LoVo (cell line): ENCODE data around the gene TGFB1I1.
"Not testable (repeated sequence)": the region's sequence is repeated elsewhere in the genome, so short reads cannot be mapped to it uniquely, and the experiment has no call there.

ENCODE experiments used
- DNase-seq: peaks from one replicate; pipeline ENCODE4 v3.0.0-alpha.2; 2016; ENCODE audit warnings: low spot score

Gene TGFB1I1

GRCh38 chr16:31471875-31472708 is at the start of gene TGFB1I1:
TSS of gene TGFB1I1 (plus strand) at chr16:31472152. CDS start at chr16:31472189, 37 bp downstream.
- peak; percentile 44 for DNase-seq

- DNase-seq, result no peak
These were observed 48.7 kb upstream of the TGFB1I1 start for GRCh38 chr16:31423241-31423640.

GRCh38 chr16:31423801-31424200 is 48.2 kb upstream of the TGFB1I1 start:
- no peak for DNase-seq

- no peak for DNase-seq
These were observed 44.3 kb upstream of the TGFB1I1 start for GRCh38 chr16:31427441-31428278.

GRCh38 chr16:31428279-31428597 is 43.7 kb upstream of the TGFB1I1 start, which contains the start of gene COX6A2:
TSS of gene COX6A2 (minus strand) at chr16:31428360. CDS start at chr16:31428325, 35 bp downstream.
- no peak for DNase-seq

- no peak for DNase-seq
These were observed 43.2 kb upstream of the TGFB1I1 start for GRCh38 chr16:31428638-31429247.

GRCh38 chr16:31429314-31429713 is 42.6 kb upstream of the TGFB1I1 start:
- no peak for DNase-seq

GRCh38 chr16:31429796-31430195 is 42.2 kb upstream of the TGFB1I1 start:
- no peak for DNase-seq

- DNase-seq, result no peak
These were observed 41.4 kb upstream of the TGFB1I1 start for GRCh38 chr16:31430380-31431052.

GRCh38 chr16:31435341-31436220 is 36.4 kb upstream of the TGFB1I1 start:
- peak; percentile 44 for DNase-seq

- DNase-seq, result no peak
These were observed 35.5 kb upstream of the TGFB1I1 start for GRCh38 chr16:31436221-31437045.

- DNase-seq, result no peak
These were observed 33.5 kb upstream of the TGFB1I1 start for GRCh38 chr16:31438414-31438813.

GRCh38 chr16:31439023-31439422 is 32.9 kb upstream of the TGFB1I1 start:
- not testable (repeated sequence) for DNase-seq

GRCh38 chr16:31439519-31439918 is 32.4 kb upstream of the TGFB1I1 start:
- DNase-seq, result no peak

GRCh38 chr16:31440516-31441184 is 31.3 kb upstream of the TGFB1I1 start:
- no peak for DNase-seq

GRCh38 chr16:31441956-31442355 is 30.0 kb upstream of the TGFB1I1 start:
- DNase-seq, result no peak

- DNase-seq, result not testable (repeated sequence)
These were observed 26.0 kb upstream of the TGFB1I1 start for GRCh38 chr16:31445931-31446330.

GRCh38 chr16:31451201-31451600 is 20.8 kb upstream of the TGFB1I1 start:
- DNase-seq, result no peak

- peak; percentile 43 for DNase-seq
These were observed 20.1 kb upstream of the TGFB1I1 start for GRCh38 chr16:31451681-31452351.
